ENCODE data around the gene KIAA1210.

Gene KIAA1210

GRCh38 chrX:119067023-119067739, 60.4 kb downstream of the KIAA1210 start:
- no peak for DNase-seq (ENCODE audit: low spot score)
- TF ChIP-seq CTCF (IDR thresholded peaks at IDR 0.05), result peak; percentile 40
- H3K4me3 ChIP-seq, result no peak overlapping the region
- no peak overlapping the region for H3K27ac ChIP-seq

GRCh38 chrX:119063428-119063827, 64.2 kb downstream of the KIAA1210 start:
- no peak overlapping the region for H3K4me3 ChIP-seq
- no peak overlapping the region for H3K27ac ChIP-seq
- no peak for DNase-seq (ENCODE audit: low spot score)
- TF ChIP-seq CTCF (IDR thresholded peaks at IDR 0.05), result no peak

- no peak overlapping the region for H3K4me3 ChIP-seq
- no peak overlapping the region for H3K27ac ChIP-seq
- no peak for TF ChIP-seq CTCF (IDR thresholded peaks at IDR 0.05)
- DNase-seq (ENCODE audit: low spot score), result no peak
These were observed 64.8 kb downstream of the KIAA1210 start for GRCh38 chrX:119062750-119063374.

- no peak overlapping the region for H3K4me3 ChIP-seq
- DNase-seq (ENCODE audit: low spot score), result no peak
- TF ChIP-seq CTCF (IDR thresholded peaks at IDR 0.05), result no peak
- H3K27ac ChIP-seq, result no peak overlapping the region
These were observed 71.9 kb downstream of the KIAA1210 start for GRCh38 chrX:119055687-119056086.

- no peak for DNase-seq (ENCODE audit: low spot score)
- Histone ChIP-seq H3K4me3 (no peak overlapping the region), H3K27ac (no peak overlapping the region)
- TF ChIP-seq CTCF (IDR thresholded peaks at IDR 0.05), result no peak
These were observed 81.7 kb downstream of the KIAA1210 start for GRCh38 chrX:119045884-119046283.

- no peak overlapping the region for H3K27ac ChIP-seq
- DNase-seq (ENCODE audit: low spot score), result no peak
- TF ChIP-seq CTCF (IDR thresholded peaks at IDR 0.05), result no peak
- no peak overlapping the region for H3K4me3 ChIP-seq
These were observed 84.6 kb downstream of the KIAA1210 start for GRCh38 chrX:119042996-119043395.

- DNase-seq (ENCODE audit: low spot score), result no peak
- H3K4me3 ChIP-seq, result no peak overlapping the region
- no peak overlapping the region for H3K27ac ChIP-seq
- no peak for TF ChIP-seq CTCF (IDR thresholded peaks at IDR 0.05)
These were observed 85.6 kb downstream of the KIAA1210 start for GRCh38 chrX:119042040-119042439.

Measured in coronary artery (tissue), 2 donors.